Type B pancreatic cell (in vitro differentiated cells): ENCODE results near the gene BCL10. TPM values are rescaled to one million over a fixed set of nuclear protein-coding genes. Genes with fewer than 3 reads are reported as not detected.

Experiments
- DNase-seq: peaks from one replicate; pipeline ENCODE4 v3.0.0; 2021; ENCODE audit warnings: mixed read lengths; ENCODE audit not compliant: unreplicated experiment; ENCODE audit errors: extremely low spot score
- H3K27ac Mint-ChIP-seq: 2 replicates; pipeline ENCODE4 v1.8.0; 2021; ENCODE audit warnings: mild to moderate bottlenecking, mixed read lengths
- H3K27me3 Mint-ChIP-seq: 2 replicates; pipeline ENCODE4 v1.8.0; 2021; ENCODE audit warnings: mixed read lengths
- H3K36me3 Mint-ChIP-seq: 2 replicates; pipeline ENCODE4 v1.8.0; 2021; ENCODE audit warnings: mixed read lengths
- H3K4me1 Mint-ChIP-seq: one replicate; pipeline ENCODE4 v1.8.0; 2021; ENCODE audit warnings: mixed read lengths; ENCODE audit not compliant: unreplicated experiment
- H3K4me3 Mint-ChIP-seq: 2 replicates; pipeline ENCODE4 v1.8.0; 2021; ENCODE audit warnings: mild to moderate bottlenecking, mixed read lengths
- H3K9me3 Mint-ChIP-seq: 2 replicates; pipeline ENCODE4 v1.8.0; 2021; ENCODE audit warnings: mixed read lengths
- total RNA-seq: library from RNA; stranded (reverse); gene quantifications from 2 replicates; pipeline ENCODE4 v1.2.1, GENCODE V29; 2021; ENCODE audit warnings: low replicate concordance
- TF ChIP-seq, protein P1 (sequence below): fragments of 200-600 bp; sonication (generic); conservative IDR thresholded peaks from 2 replicates; pipeline ENCODE4 v1.5.0; 2021; ENCODE audit warnings: antibody characterized with exemption, mild to moderate bottlenecking

BCL10 gene
- total RNA-seq, 1 donor from 2014 or later = 25.0 TPM

DNA sequence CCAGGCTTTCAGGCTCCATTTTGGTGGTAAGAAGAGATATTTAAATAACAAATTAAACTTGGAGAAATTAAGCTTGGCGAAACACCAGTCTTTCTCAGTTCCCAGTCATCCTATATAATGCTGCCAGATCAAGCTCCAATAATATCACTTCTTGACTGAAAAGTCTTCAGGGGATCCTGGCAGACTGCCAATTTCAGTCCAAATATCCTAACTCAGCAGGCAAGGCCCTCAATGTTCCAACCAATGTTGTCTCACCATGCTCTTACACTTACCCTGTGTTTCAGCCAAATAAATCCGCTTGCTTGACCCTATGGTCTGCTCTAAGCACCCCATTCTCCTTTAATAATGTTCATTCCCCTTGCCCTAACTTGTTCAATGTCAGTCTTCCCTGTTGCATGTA is 39.9 kb upstream of the BCL10 start:
- peaks cover 4% of the 10 kb centered on the region for H3K36me3 Mint-ChIP-seq

DNA sequence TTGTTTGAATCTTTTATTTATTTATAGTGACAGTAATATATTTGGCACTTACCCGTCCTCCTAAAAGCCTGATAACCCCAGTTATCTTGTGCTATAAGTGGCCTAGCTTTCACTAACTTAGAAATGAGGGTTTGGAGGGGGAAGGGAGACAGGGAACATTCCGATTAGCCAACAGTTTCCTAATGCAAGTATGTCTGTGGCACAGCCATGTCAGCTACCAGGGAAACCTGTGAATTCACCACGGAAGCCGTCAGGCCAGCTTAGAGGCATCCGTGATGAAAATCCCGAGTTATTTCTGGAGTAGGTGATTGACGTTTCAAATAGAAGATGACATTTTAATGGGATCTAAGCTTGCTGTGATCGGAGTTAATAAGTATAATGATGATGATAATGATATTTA is 39.4 kb upstream of the BCL10 start:
- H3K4me1 Mint-ChIP-seq = peaks cover 14% of the 10 kb centered on the region
- no peak overlapping the region for H3K4me3 Mint-ChIP-seq
- TF ChIP-seq, protein P1, sequence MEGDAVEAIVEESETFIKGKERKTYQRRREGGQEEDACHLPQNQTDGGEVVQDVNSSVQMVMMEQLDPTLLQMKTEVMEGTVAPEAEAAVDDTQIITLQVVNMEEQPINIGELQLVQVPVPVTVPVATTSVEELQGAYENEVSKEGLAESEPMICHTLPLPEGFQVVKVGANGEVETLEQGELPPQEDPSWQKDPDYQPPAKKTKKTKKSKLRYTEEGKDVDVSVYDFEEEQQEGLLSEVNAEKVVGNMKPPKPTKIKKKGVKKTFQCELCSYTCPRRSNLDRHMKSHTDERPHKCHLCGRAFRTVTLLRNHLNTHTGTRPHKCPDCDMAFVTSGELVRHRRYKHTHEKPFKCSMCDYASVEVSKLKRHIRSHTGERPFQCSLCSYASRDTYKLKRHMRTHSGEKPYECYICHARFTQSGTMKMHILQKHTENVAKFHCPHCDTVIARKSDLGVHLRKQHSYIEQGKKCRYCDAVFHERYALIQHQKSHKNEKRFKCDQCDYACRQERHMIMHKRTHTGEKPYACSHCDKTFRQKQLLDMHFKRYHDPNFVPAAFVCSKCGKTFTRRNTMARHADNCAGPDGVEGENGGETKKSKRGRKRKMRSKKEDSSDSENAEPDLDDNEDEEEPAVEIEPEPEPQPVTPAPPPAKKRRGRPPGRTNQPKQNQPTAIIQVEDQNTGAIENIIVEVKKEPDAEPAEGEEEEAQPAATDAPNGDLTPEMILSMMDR = no peak
- H3K36me3 Mint-ChIP-seq = peaks cover 4% of the 10 kb centered on the region
- H3K9me3 Mint-ChIP-seq = no peaks in the 10 kb centered on the region
- DNase-seq = no peak
- peaks cover 4% of the 10 kb centered on the region for H3K27me3 Mint-ChIP-seq
- H3K27ac Mint-ChIP-seq = no peak overlapping the region

More for the DNA sequence above, 39.9 kb upstream of the BCL10 start:
- no peak overlapping the region for H3K27ac Mint-ChIP-seq
- H3K4me3 Mint-ChIP-seq = no peak overlapping the region
- peaks cover 14% of the 10 kb centered on the region for H3K4me1 Mint-ChIP-seq
- no peaks in the 10 kb centered on the region for H3K9me3 Mint-ChIP-seq
- TF ChIP-seq, protein P1 = no peak
- no peak for DNase-seq
- peaks cover 3% of the 10 kb centered on the region for H3K27me3 Mint-ChIP-seq

DNA sequence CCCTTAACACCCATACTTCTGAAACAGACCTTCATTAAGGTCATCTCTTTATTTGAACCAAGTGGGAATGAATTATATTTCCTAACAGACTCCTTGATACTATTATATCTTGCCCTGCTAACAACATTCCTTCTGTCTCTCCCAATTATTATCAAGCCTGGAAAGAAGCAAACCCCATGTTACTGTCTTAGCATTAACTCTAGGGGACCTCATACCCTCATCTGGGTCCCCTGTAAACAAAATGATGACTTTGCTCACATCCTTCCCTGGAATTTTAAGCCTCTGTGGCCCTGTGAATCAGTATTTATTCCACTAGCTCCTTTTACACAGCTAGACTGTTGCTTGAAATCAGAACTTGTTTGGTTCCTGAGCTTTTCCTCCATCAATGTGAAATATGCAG is 38.3 kb upstream of the BCL10 start:
- DNase-seq = no peak
- TF ChIP-seq, protein P1 = no peak
- Mint-ChIP-seq H3K27me3 (peaks cover 15% of the 10 kb centered on the region), H3K4me3 (no peak overlapping the region), H3K4me1 (peaks cover 8% of the 10 kb centered on the region), H3K36me3 (peaks cover 4% of the 10 kb centered on the region), H3K9me3 (no peaks in the 10 kb centered on the region), H3K27ac (no peak overlapping the region)

DNA sequence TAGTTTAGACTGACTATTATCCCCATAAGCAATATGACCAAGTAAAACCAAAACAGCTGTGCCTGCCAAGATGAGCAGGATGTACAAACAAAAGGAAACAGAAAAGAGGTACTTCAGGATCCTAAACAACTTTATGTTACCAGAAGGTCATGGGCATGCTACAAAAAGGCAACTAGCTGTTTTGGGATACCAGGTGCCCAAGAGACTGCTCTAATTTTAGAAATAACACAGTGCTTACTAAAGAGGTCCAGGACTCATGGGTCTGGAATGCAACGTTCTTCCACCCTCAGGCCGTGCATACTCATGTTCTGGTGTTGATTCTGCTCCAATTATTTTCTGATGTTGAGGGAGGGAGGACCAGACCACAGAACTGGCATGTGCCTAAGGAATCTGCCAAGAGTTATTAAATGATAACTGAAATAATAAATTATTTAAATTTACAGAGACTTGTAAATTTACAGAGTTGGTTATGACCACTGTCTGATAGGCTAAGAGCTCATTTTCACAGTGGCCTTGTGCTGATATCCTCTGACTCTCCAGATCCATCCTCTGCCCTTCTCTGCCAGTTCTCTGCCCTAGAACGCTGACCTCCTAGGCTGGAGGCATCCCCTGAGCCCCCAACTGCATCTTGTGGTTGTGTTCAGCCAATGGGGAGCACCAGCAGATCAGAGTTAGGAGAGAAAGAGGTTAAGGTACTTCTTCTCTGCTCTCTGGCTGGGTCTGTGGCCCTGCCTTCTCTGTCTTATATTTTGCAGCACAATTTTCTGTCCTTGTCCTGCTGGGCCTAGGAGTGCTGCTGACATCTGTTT is 37.7 kb upstream of the BCL10 start:
- H3K27me3 Mint-ChIP-seq = peaks cover 21% of the 10 kb centered on the region
- TF ChIP-seq, protein P1 = no peak
- no peak overlapping the region for H3K27ac Mint-ChIP-seq
- H3K4me3 Mint-ChIP-seq = no peak overlapping the region
- no peaks in the 10 kb centered on the region for H3K36me3 Mint-ChIP-seq
- DNase-seq = no peak
- peaks cover 5% of the 10 kb centered on the region for H3K4me1 Mint-ChIP-seq
- H3K9me3 Mint-ChIP-seq = no peaks in the 10 kb centered on the region

DNA sequence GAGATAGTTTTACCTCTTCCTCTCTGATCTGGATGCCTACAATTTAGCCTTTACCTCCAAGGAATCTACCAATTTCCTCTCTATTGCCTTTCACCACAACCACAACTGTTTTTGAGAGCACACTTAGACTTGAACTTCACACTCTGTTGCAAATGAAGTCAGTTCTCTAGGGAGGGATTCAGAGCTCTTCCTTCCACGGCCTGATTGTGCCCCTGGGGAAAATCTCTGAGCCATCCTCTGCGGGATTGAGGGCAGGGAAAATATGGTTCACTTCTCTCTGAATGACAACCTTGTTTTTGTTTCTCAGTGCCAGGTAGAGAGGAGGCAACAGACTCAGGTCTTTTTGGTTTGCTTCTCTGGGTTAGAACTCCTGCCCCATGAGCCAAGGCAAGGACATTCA is 35.4 kb upstream of the BCL10 start:
- Mint-ChIP-seq H3K36me3 (no peaks in the 10 kb centered on the region), H3K27ac (no peak overlapping the region), H3K27me3 (peaks cover 27% of the 10 kb centered on the region), H3K9me3 (no peaks in the 10 kb centered on the region), H3K4me3 (no peak overlapping the region), H3K4me1 (peaks cover 8% of the 10 kb centered on the region)
- TF ChIP-seq, protein P1 = no peak
- no peak for DNase-seq
